Erythroblast (primary cell): ENCODE results near the gene RAD50.

Experiments used
- DNase-seq, 2 experiments: peaks; one replicate each; lab custom pipeline; 2025; lab: John Stamatoyannopoulos, UW
- GATA1 ChIP-seq: IDR thresholded peaks from 2 replicates; pipeline ENCODE4 v1.6.1; 2011; ENCODE audit warnings: low read depth, mild to moderate bottlenecking, control low read depth, low read length, moderate library complexity
- POLR2A ChIP-seq: IDR thresholded peaks from 2 replicates; pipeline ENCODE4 v1.6.1; 2011; ENCODE audit warnings: mild to moderate bottlenecking, low read length

Gene RAD50

DNA sequence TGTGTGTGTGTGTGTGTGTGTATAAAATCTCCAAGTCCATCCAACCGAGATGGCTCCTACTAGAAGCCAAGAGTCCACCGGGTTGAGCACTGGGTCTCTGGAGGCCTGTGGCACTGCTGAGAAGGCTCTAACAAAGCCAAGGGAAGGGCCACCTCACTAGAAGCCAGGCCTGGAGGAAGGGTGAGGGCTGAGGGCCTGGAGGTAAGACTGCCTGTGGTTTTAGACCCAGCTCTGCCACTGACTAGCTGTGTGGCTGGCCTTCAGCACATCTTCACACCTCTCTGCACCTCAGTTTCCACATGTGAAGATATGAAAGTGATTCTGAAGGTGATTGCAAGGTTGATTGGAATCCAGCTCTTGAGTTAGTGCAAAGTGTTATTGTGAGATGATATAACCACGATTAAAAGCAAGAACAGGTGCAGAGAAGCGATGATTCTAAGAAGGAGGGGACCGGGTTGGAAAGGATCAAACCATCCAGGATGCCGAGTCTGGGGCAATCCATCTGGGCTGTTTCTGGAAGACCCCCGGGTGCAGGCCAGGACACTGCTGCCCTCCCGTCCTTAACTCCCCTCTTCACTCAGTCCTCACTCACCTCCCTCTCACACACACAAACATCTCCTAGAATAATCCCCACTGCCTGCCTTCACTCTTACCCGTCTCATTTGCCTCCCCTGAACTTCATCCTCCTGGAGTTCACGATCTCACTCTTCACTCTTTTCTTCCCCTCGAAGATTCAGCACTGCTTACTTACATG, 119.3 kb downstream of the RAD50 start:
- DNase-seq = no peak
- no peak for TF ChIP-seq POLR2A
- no peak for TF ChIP-seq GATA1

DNA sequence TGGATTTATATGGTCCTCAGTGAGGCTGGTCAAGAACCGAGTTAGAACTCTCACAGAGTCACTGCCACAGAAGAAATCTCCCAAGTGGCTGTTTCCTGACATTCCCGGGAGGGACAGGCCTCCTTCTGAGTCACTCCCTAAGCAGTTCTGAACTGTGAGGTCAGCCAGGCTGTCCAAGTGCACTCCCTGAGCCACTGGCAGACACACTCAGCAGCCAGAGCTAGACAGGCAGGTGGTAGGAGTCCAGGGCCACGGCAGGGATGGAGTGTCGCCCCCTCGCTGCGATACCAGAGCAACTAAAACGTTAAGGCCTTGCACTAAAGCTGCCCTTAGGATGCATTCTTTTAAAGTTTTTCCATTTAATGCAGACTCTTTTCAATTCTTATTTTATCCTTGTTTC, 120.4 kb downstream of the RAD50 start:
- no peak for TF ChIP-seq GATA1
- no peak for TF ChIP-seq POLR2A
- peak in 1 of 2 experiments; percentile 26 for DNase-seq

GRCh38 chr5:132677682-132678400, 121.1 kb downstream of the RAD50 start:
- DNase-seq = no peak
- TF ChIP-seq GATA1 = no peak
- TF ChIP-seq POLR2A = no peak

DNA sequence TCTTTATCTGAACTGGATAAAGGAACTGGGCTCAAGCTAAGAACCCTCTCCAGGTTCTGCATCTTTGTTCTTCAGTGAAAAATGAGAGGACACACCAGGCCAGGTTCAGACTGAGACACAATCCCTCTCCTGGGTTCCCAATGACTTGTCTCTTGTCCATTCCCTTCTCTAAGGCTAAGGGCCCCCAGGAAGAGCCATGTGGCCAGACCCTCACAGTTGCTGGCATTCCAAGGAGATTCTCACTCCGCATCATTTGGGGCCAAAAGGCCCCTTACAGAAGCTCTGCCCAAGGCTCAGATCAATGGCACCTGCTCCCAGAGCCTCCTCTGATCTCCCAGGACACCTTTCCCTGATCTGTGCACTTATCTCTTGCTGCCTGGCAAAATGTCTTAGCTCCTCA, 122.0 kb downstream of the RAD50 start:
- no peak for DNase-seq
- TF ChIP-seq GATA1 = no peak
- TF ChIP-seq POLR2A = no peak

DNA sequence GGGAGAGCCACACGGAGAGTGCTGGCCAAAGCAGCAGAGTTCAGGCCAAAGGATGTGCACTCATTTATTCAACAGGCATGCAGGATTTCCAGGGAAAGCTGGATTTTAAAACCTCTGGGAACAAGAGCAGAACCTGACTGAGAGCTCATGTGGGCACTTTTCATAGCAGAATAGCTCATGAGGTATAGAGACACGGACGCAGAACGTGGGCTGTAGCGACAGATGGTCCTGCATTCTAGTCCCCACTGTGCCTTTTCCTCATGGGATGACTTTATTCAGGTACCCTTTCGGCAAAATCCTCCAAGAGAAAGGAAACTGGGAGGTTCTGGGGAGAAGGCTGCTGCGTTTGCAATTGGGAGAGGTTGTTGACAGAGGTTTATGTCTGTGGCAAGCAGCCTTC, 122.4 kb downstream of the RAD50 start:
- TF ChIP-seq POLR2A (no peak), GATA1 (no peak)
- no peak for DNase-seq

DNA sequence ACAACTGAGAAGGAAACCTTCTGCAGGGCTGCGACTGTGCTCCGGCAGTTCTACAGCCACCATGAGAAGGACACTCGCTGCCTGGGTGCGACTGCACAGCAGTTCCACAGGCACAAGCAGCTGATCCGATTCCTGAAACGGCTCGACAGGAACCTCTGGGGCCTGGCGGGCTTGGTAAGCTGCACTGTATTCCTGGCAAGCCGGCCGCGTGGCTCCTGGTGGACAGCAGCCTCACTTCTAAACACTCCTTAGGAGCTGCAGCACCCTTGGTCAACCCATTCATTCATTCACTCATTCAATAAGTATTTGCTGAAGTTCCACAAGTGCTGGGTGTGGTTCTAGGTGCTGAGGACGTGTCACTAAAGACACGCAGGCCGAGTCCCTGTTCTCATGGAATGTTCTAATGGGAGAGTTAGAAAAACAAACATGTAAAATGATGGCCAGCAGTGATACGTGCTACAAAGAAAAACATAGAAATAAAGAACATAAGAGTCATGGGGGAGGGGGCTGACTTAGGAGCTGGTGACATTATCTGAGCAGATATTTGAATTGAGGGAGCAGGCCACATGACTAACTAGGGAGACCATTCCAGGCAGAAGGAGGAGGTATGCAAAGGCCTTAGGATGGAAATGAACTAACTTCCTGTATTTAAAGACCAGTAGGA, 123.1 kb downstream of the RAD50 start:
- DNase-seq = no peak
- TF ChIP-seq POLR2A = no peak

- no peak for DNase-seq
- no peak for TF ChIP-seq POLR2A
- TF ChIP-seq GATA1 = no peak
Measured at GRCh38 chr5:132680780-132681475, 124.2 kb downstream of the RAD50 start.

GRCh38 chr5:132681476-132681831, 124.7 kb downstream of the RAD50 start:
- TF ChIP-seq POLR2A = no peak
- no peak for TF ChIP-seq GATA1
- no peak for DNase-seq

DNA sequence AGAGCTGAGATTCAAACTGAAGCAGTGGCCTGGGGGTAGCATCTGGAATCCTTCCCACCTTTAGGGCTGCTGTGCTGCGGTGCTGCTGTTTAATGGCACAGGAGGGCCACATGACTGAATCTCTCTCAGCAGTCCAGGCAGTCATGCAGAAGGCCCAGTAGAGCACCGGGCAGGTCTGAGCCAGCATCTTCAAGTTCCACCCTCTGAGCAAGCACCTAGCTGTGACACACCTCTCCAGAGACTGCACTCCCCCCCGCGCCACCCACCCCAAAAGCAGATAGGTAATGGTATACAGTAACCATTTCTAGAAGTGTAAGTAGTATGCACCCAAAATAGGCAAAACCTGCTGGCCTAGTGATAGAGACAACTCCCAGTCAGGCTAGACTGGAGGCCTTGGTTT, 125.2 kb downstream of the RAD50 start:
- TF ChIP-seq POLR2A (no peak), GATA1 (no peak)
- no peak for DNase-seq

GRCh38 chr5:132684491-132684890, 127.7 kb downstream of the RAD50 start:
- no peak for TF ChIP-seq POLR2A
- no peak for TF ChIP-seq GATA1
- peak; percentile 85 to 91 for DNase-seq

DNA sequence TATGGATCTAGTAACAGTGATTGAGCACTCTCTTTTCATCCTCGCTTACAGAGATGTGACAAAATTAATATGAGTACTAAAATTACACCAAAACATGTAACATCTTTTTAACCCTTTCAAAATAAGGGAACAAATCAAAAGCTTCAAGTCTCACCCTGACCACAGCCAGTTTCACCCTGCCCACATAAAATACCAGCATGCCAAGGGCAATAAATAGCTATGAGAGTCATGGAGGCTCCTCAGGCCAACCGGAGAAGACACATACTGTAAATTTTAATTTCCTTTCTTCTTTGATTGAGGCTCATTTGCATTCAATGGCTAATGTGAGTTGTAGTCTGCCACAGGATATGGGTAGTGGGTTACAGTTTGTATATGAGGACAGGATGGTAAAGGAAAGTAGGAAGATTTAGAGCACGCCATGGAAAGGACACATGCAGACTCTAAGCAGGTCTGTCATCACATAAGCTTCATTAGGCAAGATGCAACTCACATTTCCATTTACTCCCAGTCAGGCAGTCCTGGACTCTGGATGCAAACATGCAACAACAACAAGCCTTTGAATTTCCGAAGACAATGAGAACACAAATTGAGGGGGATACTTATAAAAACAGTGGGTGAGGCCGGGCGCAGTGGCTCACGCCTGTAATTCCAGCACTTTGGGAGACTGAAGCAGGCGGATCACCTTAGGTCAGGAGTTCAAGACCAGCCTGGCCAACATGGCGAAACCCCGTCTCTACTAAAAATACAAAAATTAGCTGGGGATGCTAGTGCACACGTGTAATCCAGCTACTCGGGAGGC, 128.3 kb downstream of the RAD50 start:
- peak in 1 of 2 experiments; percentile 44 for DNase-seq
- TF ChIP-seq POLR2A (no peak), GATA1 (no peak)

DNA sequence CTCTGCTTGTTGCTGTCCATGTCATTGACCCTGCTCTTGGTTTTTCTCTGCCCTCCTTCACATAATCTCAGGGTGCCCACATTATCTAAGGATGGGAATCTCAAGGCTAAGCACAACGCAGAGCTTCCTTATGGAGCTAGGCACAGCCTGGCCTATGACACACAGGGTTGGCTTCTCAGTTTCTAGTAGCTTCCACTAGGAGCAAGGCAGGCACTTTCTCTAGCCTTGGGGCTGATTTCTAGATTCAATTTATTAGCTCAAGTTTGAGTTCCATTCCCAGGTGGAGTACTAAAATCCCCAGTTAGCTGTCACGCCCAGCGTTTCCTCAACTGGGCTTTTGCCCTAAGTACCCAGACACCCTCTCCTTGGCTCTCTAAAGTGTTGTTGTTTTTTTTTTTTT, 129.4 kb downstream of the RAD50 start:
- TF ChIP-seq GATA1 = no peak
- TF ChIP-seq POLR2A = no peak
- DNase-seq = no peak

DNA sequence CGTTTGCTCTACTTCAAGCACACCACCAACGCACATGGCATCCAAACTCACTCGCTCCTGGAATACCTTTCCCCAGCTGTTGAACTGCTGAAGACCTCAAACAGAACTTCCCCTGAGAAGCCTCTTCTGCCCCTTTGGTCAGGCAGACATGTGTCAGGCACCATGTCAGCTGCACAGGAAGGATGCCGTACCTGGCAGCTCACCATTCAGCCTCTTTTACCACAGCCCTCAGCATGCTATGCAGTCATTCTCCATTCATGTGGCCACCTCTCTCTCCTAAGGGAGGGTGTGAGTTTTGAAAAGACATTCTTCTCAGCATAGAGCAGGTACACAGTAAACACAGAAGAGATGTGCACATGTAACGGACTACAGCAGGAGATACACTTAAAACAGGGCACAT, 131.2 kb downstream of the RAD50 start:
- TF ChIP-seq POLR2A (no peak), GATA1 (no peak)
- DNase-seq = no peak
